Subcutaneous abdominal adipose tissue (tissue), 5 donors: ENCODE data around the gene OSGIN1.

Experiments used
- H3K27ac ChIP-seq: one replicate; pipeline ENCODE4 v1.7.0; 2013; ENCODE audit warnings: low read depth, mild to moderate bottlenecking, inconsistent platforms, low read length, moderate library complexity
- H3K27me3 ChIP-seq, 5 donors: one replicate each; pipeline ENCODE4 v1.7.0; 2013; ENCODE audit warnings: low read length in 5 of 5, inconsistent platforms in 1 of 5; ENCODE audit not compliant: control insufficient read depth in 5 of 5, insufficient read depth in 4 of 5
- H3K36me3 ChIP-seq, 5 donors: one replicate each; pipeline ENCODE4 v1.7.0; 2013; ENCODE audit warnings: low read length in 5 of 5; ENCODE audit not compliant: control insufficient read depth in 5 of 5, insufficient read depth in 5 of 5
- H3K4me1 ChIP-seq, 5 donors: one replicate each; pipeline ENCODE4 v1.7.0; 2013; ENCODE audit warnings: low read length in 5 of 5, mild to moderate bottlenecking in 3 of 5, moderate library complexity in 1 of 5; ENCODE audit not compliant: control insufficient read depth in 5 of 5, insufficient read depth in 5 of 5
- H3K4me3 ChIP-seq, 5 donors: one replicate each; pipeline ENCODE4 v1.7.0; 2013; ENCODE audit warnings: low read length in 5 of 5, low read depth in 1 of 5
- H3K9ac ChIP-seq, 5 donors: one replicate each; pipeline ENCODE4 v1.7.0; 2013; ENCODE audit warnings: low read length in 5 of 5, mild to moderate bottlenecking in 4 of 5, moderate library complexity in 3 of 5
- H3K9me3 ChIP-seq, 5 donors: one replicate each; pipeline ENCODE4 v1.7.0; 2013; ENCODE audit warnings: low read length in 5 of 5; ENCODE audit not compliant: control insufficient read depth in 5 of 5
- donor health status: healthy.
- donor health status: healthy.
- donor health status: healthy.
- donor health status: healthy.
- donor health status: healthy.

OSGIN1 gene

GRCh38 chr16:84013787-84014569 is 60.9 kb downstream of the OSGIN1 start:
- no peak overlapping the region for H3K27ac ChIP-seq
- no peak overlapping the region for H3K4me3 ChIP-seq
- no peak overlapping the region for H3K9ac ChIP-seq
- no peaks in the 10 kb centered on the region for H3K36me3 ChIP-seq
- H3K27me3 ChIP-seq = peaks cover 0 to 9% (median 7%) of the 10 kb centered on the region in 5 donors
- H3K4me1 ChIP-seq = peaks cover 0 to 6% (median 0%) of the 10 kb centered on the region in 5 donors
- H3K9me3 ChIP-seq = no peaks in the 10 kb centered on the region

DNA sequence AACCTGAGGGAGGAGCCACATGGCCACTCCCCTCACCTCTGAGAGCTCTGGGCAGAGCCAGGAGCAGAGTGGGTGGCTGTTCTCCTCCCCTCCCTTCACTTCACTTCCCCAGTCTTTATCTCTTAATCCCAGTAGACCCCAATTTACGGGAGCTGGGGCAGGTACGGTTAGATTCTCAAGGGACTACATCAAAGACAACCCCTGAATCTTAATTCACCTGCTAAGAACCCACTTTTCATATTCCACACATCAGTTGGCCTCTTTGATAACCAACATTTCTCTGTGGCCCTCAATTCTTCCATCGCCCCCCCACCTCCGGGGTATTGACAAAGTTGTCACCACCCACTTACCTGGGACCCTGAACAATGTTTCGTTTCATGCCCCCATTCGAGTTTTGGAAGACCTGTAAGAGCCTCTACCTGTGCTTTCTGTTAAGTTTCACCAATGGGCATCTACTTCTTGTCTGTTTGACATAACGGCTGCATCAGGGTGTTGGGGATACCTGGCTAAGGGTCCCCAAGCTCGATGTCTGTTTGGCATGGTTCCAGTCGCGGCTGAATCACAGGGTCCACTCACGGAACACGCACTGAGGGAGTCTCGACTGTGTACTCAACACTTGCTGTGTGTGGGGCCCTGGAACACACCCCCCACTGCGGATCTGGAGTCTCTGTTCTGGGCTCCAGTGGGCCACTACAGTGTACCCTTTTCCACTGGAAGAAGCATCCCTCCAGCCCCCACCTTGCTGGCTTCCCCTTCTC is 61.7 kb downstream of the OSGIN1 start:
- H3K9me3 ChIP-seq = peaks cover 0 to 2% (median 0%) of the 10 kb centered on the region in 5 donors

DNA sequence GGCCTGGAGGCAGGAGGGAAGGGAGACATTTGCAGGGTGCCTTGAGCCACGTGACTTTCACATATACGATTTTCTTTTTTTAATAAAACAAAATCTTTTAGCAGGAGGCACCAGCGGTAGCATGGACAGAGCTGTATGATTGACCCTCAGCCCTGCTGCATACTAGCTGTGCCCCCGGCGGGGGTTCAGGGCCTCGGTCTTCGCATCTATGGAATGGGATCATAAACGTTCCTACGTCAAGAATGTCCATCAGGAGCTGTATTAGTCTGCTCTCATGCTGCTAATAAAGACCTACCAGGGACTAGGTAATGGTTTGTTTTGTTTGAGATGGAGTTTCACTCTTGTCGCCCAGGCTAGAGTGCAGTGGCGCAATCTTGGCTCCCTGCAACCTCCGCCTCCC is 62.4 kb downstream of the OSGIN1 start:
- Histone ChIP-seq H3K9ac (no peak overlapping the region), H3K36me3 (no peaks in the 10 kb centered on the region), H3K4me1 (peaks cover 0 to 6% (median 0%) of the 10 kb centered on the region in 5 donors), H3K27ac (no peak overlapping the region), H3K4me3 (no peak overlapping the region), H3K9me3 (peaks cover 0 to 3% (median 0%) of the 10 kb centered on the region in 5 donors), H3K27me3 (peaks cover 0 to 14% (median 6%) of the 10 kb centered on the region in 5 donors)

More for the DNA sequence above, 61.7 kb downstream of the OSGIN1 start:
- Histone ChIP-seq H3K27me3 (peaks cover 0 to 14% (median 6%) of the 10 kb centered on the region in 5 donors), H3K4me3 (no peak overlapping the region), H3K9ac (no peak overlapping the region), H3K27ac (no peak overlapping the region), H3K4me1 (peaks cover 0 to 6% (median 0%) of the 10 kb centered on the region in 5 donors), H3K36me3 (no peaks in the 10 kb centered on the region)
